Superior temporal gyrus (tissue), 1 donor: ENCODE data around the gene HIF3A.
"Not testable (repeated sequence)": the region's sequence is repeated elsewhere in the genome, so short reads cannot be mapped to it uniquely, and the experiment has no call there.

ENCODE experiments used
- DNase-seq: peaks from one replicate; pipeline ENCODE4 v3.0.0-alpha.2; 2016; ENCODE audit errors: extremely low spot score

The HIF3A gene

DNA sequence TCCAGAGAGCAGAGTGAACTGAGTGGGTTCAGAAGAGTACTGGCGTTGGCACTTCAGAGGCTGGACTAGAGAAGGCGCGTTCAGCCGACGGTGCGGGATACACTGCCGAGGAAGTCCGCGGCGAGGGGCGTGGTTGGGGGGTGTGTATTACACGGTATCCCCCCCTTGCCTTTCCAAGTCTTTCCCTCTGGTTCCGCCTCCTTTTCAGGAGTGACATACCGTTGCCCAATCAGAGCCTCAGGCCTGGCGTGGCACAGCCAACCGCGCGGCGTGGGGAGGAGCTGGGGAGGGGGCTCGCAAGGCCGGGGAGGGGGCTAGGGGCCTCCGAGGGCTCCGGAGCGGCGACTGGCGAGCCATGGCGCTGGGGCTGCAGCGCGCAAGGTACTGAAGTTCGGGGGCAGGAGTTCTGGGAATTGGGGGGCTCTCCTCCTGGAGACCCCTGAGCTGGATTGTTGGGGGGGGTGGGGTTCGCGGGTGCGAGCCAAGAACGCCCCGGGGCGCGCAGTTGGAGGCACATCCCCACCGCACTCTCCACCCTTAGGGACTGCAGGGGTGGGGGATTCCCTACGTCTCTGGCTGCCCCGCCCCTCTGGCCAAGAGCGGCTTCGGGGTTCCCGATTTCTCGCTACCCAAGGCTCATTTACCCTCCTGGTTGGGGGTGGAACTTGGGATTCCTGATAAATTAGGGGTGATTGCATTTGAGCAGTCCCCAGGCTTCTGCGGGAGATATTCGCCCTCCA, at the start of gene HIF3A:
Gene HIF3A, plus strand, starts transcription at position 321 of the 740 bp plus-strand sequence. Its CDS starts 35 bp downstream, at position 356.
- DNase-seq: peak; percentile 17

DNA sequence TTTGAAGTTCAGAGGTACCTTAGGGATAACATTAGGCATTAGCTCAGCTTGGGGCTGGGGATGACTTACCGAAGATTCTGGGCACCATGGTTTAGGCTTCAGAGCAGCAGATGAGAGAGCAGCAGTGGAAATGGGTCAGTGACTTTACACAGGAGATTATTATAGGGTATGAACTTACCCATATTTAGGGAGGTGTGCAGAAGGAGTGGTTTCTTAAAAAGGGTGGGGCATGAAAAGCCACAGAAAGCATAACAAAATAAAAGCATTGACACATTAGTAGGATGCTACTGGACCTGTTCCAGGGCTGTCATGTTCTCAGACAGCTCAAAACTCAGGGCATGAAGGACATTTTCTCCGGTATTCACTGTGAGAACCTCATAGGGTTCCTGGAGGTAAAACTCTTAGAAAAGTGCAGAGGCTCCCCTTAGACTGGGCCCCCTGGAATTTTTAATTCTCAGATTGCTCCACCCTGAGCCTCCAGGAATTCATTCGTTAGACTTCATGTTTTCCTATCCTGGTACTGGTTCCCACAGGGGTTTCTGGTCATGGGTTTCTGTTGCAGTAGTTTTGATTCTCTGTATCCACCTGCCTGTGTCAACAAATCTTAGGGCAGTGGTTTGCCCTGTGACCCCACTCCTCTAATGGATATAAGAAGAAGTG, 46.6 kb upstream of the HIF3A start:
- DNase-seq: no peak

DNA sequence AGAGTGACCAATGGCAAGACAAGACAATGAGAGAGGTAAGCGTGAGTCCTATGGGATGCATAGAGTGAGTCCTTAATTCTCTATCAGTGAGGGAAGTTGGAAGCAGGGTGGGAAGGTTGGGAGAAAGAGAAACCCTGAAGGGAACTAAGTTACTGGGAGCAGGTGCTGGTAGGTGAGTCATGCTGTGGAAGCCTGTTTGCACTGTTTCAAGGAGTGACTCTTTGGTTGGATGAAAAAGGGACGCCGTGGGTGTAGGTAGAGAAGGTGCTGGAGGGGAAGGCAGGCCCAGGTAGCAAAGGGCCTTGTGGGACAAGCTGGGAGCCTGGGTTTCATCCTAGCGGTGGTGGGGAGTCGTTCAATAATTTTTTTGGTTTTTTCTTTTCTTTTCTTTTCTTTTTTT, 45.4 kb upstream of the HIF3A start:
- DNase-seq: no peak

DNA sequence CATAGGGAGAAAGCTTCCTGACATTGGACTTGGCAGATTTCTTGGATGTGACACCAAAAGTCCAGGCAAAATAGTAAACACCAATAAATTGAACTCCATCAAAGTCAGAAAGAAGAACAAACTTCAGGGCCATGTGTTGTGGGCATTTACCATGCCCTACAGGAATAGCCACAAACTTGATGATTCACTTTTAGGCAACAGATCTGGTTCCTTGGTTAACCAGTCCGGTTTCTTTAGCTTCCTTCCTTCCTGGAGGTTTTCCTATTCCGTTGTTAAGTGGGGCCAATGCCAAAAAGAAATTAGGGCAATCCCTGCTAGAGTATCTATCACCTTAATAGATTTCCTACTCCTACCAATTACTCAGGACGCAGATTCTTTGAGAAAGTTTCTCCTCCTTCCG, 42.1 kb upstream of the HIF3A start:
- no peak for DNase-seq

DNA sequence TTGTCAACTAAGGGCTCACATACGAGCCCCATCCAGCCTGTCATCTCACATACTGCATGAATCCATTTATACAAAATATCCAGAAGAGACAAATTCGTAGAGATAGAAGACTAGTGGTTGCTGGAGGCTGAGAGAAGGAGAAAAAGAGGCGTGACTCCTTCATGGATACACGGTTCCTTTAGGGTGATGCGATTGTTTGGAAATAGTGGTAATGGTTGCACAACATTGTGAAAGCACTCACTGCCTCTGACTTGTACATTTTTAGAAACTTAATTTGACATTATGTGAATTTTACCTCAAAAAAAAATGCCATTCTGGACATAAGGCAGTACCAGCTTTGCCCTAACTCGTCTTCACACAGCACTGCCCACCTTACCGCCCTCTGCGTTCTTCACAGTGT, 40.0 kb upstream of the HIF3A start:
- DNase-seq: no peak

DNA sequence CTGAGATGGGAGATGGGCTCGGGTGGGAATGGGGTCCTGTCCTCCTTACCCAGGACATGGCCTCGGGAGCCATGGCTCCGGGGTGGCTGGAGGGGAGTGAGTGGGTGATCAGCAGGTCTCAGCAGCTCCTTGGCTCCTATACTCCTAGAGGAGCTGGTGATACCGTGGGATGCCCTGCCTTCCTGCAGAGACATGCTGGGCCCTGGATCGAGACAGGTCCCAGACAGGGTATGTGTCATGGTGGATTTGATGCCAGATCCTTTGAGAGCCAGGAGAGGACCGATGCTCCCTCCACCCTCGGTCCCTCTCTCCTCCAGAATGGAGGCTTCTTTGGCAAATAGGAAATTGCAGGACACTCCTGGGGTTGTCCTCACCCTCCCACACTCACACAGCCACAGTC, 35.3 kb upstream of the HIF3A start:
- DNase-seq: not testable (repeated sequence)

DNA sequence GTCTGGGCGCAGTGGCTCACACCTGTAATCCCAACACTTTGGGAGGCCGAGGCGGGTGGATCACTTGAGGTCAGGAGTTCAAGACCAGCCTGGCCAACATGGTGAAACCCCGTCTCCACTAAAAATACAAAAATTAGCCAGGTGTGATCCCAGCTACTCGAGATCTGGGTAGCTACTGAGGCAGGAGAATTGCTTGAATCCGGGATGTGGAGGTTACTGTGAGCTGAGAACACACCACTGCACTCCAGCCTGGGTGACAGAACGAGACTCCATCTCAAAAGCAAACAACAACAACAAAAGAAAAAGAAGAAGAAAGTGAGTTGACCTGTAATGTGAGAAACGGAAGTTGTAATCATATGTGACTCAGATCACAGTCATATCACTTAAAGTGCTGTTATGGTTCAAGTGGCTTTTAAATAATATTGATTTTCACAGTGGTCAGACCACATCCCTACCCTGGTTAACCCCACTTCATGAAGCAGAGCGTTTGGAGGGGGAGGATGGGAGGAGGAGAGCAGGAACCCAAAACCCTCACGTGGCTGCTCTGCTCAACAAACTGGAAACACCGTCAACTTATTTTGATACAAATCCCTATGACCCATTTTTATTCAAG, 34.1 kb upstream of the HIF3A start:
- DNase-seq: not testable (repeated sequence)

DNA sequence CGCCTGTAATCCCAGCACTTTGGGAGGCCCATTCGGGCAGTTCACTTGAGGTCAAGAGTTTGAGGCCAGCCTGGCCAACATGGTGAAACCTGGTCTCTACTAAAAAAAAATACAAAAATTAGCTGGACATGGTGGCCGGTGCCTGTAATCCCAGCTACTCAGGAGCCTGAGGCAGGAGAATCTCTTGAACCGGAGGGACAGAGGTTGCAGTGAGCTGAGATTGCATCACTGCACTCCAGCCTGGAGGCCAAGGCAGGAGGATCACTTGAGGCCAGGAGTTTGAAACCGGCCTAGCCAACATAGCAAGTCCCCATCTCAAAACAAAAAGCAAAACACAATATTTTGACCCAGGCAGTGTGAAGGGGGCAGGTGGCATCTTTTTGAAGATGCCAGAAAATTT, 32.0 kb upstream of the HIF3A start:
- DNase-seq: not testable (repeated sequence)

DNA sequence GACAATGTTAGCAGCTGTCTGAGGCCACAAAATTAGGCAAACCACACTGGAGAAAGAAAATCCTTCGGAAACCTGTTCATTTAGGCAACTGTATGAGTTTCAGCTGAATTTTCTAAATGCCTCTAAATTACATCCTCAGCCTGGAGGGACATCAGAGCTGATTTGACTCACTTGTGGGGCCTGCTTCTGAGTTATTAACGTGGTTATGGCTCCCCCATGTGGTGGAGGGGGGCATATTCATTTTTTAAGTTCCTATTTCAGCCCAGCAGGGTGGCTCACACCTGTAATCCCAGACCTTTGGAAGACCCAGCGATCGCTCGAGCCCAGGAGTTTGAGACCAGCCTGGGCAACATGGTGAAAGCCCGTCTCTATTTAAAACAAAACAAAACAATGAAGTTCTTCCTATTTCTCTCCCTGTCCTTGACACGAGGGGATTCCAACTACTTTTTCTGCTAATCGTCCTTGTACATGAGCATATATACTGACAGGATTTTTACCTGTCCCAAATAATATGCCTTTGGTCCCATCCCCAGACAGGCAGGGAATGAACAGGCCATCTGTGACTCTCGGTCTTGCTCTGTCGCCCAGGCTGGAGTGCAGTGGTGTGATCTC, 31.5 kb upstream of the HIF3A start:
- DNase-seq: peak; percentile 92

DNA sequence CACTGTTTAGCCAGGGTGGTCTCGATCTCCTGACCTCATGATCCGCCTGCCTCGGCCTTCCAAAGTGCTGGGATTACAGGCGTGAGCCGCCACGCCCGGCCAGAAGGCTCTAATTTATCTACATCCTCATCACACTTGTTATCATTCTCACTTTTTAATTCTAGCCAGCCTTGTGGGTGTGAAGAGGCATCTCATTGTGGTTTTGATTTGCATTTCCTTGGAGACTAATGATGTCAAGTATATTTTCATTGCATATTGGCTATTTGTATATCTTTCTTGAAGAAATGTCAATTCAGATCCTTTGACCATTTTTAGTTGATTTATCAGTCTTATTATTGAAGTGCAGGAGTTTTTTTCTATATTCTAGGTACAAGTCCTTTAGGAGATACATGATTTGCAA, 27.7 kb upstream of the HIF3A start:
- no peak for DNase-seq

DNA sequence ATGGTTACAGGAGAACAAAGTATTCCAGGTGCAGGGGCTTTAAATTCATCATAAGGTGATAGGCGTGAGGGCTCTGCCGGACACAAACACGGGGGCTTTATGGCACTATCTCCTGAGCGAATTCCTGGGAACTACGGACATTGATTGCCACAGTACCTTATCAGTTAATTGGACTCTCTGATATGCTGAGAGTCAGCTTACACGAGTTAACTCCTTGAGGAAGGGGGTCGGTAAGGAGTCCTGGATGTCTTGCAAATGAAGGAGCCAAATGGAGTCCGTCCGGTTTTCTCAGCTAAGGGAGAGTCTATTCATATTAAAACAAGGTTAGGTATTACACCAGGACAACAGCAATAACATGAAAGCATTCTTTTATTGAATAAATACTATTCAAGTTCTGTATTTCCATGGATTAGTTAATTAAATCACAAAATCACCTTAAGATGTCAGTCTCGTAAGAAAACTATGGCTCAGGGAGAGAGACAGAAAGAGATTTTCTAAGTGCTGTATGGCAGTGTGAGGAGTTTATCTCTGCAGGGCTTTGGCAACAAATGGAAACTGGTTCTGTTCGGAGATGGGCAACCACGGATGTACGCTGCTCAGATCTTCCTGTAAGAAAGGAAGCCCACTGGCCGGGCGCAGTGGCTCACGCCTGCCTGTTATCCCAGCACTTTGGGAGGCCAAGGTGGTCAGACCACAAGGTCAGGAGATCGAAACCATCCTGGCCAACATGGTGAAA, 26.2 kb upstream of the HIF3A start:
- DNase-seq: no peak

DNA sequence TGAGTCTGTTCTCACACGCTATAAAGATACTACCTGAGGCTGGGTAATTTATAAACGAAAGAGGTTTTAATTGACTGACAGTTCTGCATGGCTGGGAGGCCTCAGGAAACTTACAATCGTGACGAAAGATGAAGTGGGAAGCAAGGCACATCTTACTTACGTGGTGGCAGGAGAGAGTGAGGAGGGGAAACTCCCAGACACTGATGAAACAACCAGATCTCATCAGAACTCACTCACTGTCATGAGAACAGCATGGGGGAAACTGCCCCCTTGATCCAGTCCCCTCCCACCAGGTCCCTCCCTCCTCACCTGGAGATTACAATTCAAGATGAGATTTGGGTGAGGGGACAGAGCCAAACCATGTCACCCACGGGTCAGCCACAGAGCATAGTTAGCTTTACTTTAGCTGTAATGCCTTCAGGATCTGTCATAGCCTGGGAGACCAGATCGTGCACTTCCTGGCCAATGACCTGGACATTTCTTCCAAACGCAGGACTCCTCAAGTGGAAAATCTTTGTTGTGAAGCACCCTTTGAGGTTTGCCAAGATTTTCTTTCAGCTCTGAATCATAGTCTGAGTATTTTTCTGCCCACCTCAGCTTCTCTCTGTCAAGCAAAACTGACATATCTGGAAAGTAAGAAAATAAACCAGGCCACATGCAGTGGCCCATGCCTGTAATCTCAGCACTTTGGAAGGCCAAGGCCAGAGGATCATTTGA, 25.2 kb upstream of the HIF3A start:
- DNase-seq: no peak

DNA sequence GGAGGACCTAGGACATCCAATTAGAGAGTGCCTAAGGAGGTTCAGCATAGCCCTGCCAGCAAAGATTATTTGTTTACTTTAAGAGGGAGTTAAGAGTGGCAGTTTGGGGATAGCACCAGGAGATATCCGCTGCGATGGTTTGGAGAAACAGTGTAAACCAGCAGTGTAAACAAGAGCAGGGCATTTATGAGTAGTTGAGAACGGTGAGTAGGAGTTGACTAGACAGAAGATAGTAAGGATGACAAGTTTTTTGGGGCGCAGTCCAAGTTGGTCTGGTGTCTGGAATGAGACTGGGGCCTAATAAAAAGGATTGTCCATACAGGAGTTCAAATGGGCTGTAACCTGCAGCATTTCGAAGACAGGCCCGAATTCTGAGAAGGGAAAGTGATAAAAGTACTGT, 22.9 kb upstream of the HIF3A start:
- DNase-seq: not testable (repeated sequence)

DNA sequence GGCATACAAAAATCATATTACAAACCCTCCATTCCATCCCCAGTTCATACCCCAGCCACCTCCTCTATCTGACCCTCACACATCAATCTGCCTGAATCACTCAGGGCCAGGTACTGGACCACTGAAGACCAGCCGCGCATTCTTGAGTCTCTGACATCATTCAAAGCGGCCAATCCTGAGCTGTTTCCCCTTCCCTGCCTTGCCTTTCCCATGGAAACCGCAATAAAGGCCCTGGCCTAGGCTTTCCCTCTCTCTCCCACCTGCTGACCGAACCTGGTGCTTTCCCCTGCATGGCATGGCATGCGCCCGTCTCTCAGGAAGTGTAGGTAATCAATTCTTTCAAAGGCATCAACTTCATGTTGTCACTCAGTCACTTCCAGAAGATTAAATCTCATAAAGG, 17.7 kb upstream of the HIF3A start:
- no peak for DNase-seq

DNA sequence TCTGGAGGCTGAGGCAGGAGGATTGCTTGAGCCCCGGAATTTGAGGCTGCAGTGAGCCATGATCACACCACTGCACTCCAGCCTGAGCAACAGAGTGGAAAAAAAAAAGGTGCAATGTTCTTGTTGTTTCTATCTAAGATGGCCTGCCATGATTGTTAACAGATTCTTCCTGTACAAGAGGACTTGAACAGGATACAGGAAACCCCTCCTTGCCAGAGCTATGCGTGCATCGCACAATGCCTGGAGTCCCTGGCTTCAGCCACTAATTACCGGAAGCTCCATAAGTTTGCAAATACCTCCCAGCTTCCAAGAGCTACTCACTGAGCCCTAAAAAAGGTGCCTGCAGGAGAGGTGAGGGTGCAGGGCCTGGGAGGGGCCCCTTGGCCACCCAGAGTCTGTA, 13.1 kb upstream of the HIF3A start:
- DNase-seq: no peak

DNA sequence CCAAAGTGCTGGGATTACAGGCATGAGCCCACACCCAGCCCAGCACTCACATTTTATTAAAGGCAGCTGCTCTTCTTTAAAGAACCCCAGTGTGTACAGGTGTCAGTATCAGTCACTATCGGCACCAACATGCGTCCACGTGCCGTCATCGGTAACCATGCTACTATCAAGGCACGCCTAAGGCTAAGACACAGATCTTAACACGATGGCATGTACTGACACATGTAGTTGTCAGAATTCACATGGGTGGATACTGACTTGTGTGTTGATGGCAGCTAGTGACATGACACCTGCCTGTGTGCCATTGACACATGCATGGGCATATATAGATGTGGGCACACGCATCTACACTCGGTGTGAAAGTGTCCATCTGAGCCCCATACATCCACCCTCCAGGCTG, 12.2 kb upstream of the HIF3A start:
- no peak for DNase-seq

DNA sequence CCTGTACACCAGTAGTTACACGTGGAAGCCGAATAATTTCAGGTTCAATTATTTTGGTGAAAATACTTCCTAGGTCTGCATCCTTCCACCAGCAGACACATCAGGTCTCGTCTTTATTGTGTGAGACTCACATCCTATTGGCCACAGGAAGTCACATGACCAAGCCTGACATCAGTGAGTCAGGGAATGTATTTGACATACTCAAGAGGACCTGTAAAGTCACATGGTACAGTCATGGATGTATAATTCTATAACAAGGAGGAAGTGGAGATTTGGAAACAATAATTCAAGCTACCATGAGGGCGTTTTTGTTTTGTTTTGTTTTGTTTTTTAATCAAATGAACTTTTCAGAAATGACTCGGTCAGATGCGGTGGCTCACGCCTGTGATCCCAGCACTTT, 9.3 kb upstream of the HIF3A start:
- no peak for DNase-seq

DNA sequence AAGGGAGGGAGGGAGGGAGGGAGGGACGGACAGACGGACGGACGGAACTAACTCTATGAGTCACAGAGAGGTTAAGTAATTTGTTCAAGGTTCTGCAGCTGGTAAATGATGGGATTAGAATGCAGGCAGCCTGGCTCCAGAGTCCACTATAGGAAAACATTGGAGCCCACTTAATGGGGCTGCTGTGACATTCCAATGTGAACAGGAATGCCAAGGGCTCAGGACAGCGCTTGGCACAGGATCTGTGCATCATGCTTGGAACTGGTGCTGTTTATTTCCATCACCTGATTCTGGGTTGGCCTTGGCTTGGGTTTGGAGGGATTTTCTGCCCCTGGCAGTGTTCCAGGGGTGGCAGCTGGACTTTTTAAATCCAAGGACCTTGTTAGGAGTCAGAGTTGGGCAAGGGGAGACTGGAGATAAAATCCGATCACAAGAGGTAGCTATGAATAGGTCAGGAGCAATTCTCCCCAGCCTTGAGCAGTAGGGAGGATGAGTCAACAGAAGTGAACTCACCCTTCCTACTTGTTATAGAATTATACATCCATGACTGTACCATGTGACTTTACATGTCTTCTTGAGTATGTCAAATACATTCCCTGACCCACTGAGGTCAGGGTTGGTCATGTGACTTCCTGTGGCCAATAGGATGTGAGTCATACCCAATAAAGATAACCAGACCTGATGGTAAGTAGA, 7.8 kb upstream of the HIF3A start:
- DNase-seq: no peak

DNA sequence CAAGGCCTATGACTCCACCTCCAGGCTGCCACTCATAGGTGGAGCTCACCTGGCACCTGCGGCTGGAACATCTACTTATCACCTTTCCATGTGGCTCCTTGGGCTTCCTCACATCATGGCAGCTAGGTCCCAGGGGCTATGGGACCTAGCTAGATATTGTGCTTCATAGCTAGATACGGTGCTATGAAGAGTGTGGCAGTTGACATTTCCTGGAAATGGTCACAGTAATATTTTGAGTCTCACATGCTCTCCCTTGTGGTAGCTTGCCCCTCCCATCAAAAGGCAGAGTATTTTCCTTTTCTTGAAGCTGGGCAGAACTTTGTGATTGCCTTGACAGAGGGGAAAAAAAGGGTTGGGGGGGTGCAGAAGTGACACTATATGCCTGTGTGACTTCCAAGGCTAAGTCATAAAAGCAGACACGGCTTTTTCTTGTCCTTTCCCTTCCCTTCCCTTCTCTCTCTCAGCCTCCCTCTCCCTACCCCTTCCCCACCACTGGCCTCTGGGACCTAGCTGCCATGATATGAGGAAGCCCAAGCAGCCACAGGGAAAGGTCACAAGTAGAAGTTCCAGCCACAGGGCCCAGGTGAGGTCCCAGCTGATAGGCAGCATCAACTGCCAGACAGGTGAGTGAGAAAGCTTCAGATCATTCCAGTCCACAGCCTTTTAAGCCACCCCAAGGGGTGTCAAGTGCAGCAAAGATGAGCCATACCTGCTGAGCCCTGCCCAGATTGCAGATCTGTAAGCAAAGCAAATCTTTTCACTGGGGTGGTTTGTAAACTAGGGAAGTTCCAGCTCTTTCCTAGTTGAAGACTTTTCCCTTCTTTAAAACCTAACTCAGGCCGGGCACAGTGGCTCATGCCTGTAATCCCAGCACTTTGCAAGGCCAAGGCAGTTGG, 6.9 kb upstream of the HIF3A start:
- DNase-seq: no peak

DNA sequence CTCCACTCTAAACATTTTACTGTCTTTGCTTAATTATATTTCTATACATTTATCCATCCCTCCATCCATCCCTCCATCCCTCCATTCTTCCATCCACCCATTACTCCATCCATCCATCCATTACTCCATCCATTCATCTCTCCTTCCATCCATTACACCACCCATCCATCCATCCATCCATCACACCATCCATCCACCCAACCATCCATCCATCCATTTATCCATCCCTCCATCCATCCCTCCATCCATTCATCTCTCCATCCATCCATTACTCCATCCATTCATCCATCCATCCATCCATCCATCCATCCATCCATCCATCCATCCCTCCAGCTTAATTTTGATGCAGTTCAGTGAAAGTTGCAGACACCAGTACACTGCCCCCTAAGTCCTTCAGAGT, 5.0 kb upstream of the HIF3A start:
- no peak for DNase-seq
